NCI-H2196 (cell line): ENCODE results near the gene WDR41.
"Not testable (repeated sequence)": the region's sequence is repeated elsewhere in the genome, so short reads cannot be mapped to it uniquely, and the experiment has no call there.

Experiments used
- DNase-seq: peaks from one replicate; lab custom pipeline; 2025; ENCODE audit not compliant: unreplicated experiment; lab: John Stamatoyannopoulos, UW

The WDR41 gene

DNA sequence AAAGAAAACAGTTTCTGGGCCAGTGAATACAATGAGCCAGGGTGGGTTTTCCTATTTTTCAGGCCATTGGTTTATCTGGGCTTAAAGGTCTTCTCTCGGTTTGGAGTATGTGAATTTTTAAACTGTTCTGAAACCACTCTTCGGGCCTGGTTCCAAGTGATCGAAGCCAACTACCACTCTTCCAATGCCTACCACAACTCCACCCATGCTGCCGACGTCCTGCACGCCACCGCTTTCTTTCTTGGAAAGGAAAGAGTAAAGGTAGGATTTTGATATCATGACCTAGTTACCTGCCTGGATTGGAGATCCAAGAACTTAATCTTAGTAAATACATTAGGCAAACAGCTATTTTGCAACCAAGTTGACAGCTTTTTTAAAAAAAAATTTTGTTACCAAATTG lies 79.1 kb downstream of the WDR41 start:
- DNase-seq, result no peak

DNA sequence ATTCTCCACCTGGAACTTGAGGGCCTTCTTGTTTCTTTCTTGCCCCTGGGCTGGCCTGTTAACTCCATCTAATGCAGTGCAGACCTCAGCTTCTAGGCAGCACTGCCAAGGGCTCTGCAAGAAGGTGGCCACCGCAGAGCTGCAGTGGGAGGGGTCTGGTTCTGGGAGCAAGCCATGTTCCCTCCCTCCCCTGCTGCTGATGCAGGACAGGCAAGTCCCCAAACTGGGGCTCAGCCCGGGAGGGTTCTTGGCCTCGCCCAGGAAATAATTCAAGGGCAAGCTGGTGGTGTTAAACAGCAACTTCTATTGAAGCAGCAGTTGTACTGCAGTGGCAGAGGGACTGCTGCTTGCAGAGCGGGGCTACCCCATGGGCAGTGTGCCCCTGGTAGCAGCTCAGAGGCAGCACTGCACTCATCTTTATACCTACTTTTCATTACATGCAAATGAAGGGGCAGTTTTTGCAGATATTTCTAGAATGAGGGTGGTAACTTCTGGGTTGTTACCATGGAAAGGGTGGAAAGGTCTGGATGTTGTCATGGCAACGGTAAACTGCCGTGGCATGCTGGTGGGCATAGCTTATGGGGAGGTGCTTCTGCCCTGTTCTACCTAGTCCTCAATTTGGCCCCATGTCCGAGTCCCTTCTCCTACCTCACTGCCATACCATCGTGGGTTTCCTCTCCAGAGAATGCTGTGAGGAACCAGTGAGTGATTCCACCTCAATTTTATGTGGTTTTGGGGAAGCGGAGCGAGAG lies 82.1 kb downstream of the WDR41 start:
- DNase-seq, result no peak

GRCh38 chr5:77407152-77407551 lies 85.0 kb downstream of the WDR41 start:
- DNase-seq, result no peak

DNA sequence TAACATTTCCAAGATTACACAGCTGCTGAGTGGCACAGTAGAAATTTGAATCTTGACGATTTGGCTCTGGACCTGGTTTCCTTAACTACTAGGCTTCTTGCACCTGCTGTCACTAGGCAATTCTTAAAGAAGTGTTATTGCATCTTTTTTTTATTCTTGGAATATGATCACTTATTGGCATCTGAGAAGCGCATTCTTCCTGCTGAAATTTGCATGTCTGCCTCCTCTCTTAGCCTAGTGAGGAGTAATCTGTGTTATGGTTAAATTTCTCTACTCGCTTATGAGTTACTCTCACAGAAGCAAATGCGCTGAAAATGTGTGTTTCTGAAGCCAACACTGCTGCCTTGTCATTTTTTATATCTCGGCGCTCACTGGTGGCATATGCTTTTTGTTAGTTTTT lies 89.3 kb downstream of the WDR41 start:
- DNase-seq, result no peak

GRCh38 chr5:77400645-77401044 lies 91.5 kb downstream of the WDR41 start:
- no peak for DNase-seq

DNA sequence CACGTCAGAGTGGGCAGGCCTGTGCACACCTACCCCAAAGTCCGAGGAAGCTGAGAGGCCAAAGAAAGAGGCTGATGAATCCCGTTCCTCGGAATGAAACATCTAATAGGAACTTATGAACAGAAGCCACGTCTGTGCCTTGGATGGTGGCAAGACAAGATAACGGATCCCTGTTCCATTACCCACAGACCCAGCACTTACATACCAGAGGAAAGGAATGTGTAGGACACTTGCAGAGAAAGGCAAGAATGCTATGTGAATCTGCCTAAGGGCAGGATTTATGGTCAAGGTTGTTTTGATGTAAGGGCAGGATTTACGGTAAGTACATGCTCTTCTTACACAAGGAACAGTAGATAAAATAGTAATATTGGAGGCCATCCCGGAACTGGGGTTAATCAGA lies 93.2 kb downstream of the WDR41 start:
- DNase-seq, result no peak

- no peak for DNase-seq
These were observed 93.7 kb downstream of the WDR41 start for GRCh38 chr5:77398458-77398857.

- DNase-seq, result no peak
These were observed 94.3 kb downstream of the WDR41 start for GRCh38 chr5:77397686-77398292.

- DNase-seq, result no peak
These were observed 96.1 kb downstream of the WDR41 start for GRCh38 chr5:77396017-77396416.

DNA sequence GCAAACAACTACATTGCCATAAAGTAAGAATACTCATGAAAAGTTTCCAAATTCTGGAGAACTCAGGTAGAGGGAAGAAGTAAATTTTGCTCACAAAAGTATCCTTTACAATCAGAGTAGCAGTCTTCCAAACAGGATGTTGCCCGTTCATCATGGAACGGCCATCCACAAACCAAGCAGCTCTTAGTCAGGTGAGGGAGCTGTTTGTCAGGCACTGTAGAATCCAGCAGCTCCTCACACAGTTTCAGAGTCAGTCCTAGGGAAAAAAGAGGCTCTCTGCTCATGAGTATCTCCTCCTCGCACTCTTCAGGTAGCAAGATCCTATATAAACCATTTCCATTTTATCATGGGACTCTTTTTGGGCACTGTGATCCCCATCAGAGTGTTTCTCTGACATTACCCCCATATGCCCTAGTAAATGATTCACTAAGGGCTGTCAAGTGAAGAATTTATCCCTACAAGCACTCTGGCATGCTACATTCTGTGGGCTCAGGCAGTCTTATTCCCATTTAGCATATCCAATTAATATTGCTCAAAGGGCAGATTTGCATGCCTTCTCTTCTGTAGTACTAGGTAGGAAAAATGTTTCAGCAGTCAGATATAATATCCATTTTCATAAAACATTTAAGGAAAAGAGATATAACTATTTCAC lies 97.9 kb downstream of the WDR41 start:
- no peak for DNase-seq

GRCh38 chr5:77391240-77391765 lies 100.8 kb downstream of the WDR41 start:
- DNase-seq, result no peak

- no peak for DNase-seq
These were observed 101.3 kb downstream of the WDR41 start for GRCh38 chr5:77390795-77391194.

GRCh38 chr5:77390221-77390620 lies 101.9 kb downstream of the WDR41 start:
- no peak for DNase-seq

- DNase-seq, result no peak
These were observed 102.4 kb downstream of the WDR41 start for GRCh38 chr5:77389746-77390145.

DNA sequence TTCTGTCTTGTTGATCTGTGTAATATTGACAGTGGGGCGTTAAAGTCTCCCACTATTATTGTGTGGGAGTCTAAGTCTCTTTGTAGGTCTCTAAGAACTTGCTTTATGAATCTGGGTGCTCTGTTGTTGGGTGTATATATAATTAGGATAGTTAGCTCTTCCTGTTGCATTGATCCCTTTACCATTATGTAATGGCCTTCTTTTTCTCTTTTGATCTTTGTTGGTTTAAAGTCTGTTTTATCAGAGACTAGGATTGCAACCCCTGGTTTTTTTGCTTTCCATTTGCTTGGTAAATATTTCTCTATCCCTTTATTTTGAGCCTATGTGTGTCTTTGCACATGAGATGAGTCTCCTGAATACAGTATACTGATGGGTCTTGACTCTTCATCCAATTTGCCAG lies 105.8 kb downstream of the WDR41 start:
- DNase-seq, result not testable (repeated sequence)

- DNase-seq, result not testable (repeated sequence)
These were observed 108.8 kb downstream of the WDR41 start for GRCh38 chr5:77383336-77383735.
